Measurements from ENCODE around the gene PIP5K1C. TPM values are rescaled to one million over a fixed set of nuclear protein-coding genes. Genes with fewer than 3 reads are reported as not detected.

Gene PIP5K1C
- total and polyA plus RNA-seq, 9 of the 15 experiments (the other 6 are each of a cell fraction or from before 2014, with no cell fraction given), result 0.38 to 22.1 (median 4.1) TPM

GRCh38 chr19:3608079-3608641, 92.1 kb downstream of the PIP5K1C start (continued):
- TF ChIP-seq HOMEZ (CRISPR knock-in tag; IDR thresholded peaks at IDR 0.05), result no peak
- peak; percentile 80 for TF ChIP-seq ETV1 (tag; conservative IDR thresholded peaks at IDR 0.05; ENCODE audit: low read depth)
- TF ChIP-seq CTCFL (IDR thresholded peaks at IDR 0.05; ENCODE audit: borderline replicate concordance, insufficient read depth, low read depth, low read length, poor library complexity, severe bottlenecking), result no peak
- no peak for TF ChIP-seq L3MBTL2 (IDR thresholded peaks at IDR 0.05)
- no peak for TF ChIP-seq DLX4 (CRISPR knock-in tag; IDR thresholded peaks at IDR 0.05)
- no peak for TF ChIP-seq SREBF2 (CRISPR knock-in tag; IDR thresholded peaks at IDR 0.05)
- no peak for TF ChIP-seq PTBP1 (IDR thresholded peaks at IDR 0.05; ENCODE audit: low read depth, low read length)
- no peak for TF ChIP-seq CCAR2 (IDR thresholded peaks at IDR 0.05; ENCODE audit: low read depth, low read length)
- peak; percentile 60; the same call in 1 of the 2 replicates for TF ChIP-seq EP400 (IDR thresholded peaks at IDR 0.05)
- TF ChIP-seq ZNF175 (CRISPR knock-in tag; IDR thresholded peaks at IDR 0.05; ENCODE audit: low read depth), result peak; percentile 41; the same call in 1 of the 2 replicates
- TF ChIP-seq FOXJ2 (tag; IDR thresholded peaks at IDR 0.05), result no peak
- TF ChIP-seq SMARCE1 (IDR thresholded peaks at IDR 0.05), result peak; percentile 47; the same call in 1 of the 2 replicates
- peak; percentile 64; the same call in 1 of the 2 replicates for TF ChIP-seq ARID1B (IDR thresholded peaks at IDR 0.05)
- TF ChIP-seq MXI1 (IDR thresholded peaks at IDR 0.05; ENCODE audit: low read depth, low read length), result no peak
- TF ChIP-seq ZNF696 (CRISPR knock-in tag; conservative IDR thresholded peaks at IDR 0.05), result no peak
- TF ChIP-seq PRMT5 (CRISPR knock-in tag; IDR thresholded peaks at IDR 0.05), result no peak
- no peak for TF ChIP-seq YY1 (IDR thresholded peaks at IDR 0.05; ENCODE audit: borderline replicate concordance in 1 of 3, control insufficient read depth in 1 of 3, extremely low read depth in 1 of 3, insufficient read depth in 3 of 3, insufficient read length in 1 of 3, insufficient replicate concordance in 2 of 3, low read depth in 1 of 3, low read length in 2 of 3)
- TF ChIP-seq SAFB2 (IDR thresholded peaks at IDR 0.05; ENCODE audit: borderline replicate concordance, low read depth, low read length, severe bottlenecking), result no peak
- TF ChIP-seq ELF1 (tag; IDR thresholded peaks at IDR 0.05), result no peak
- no peak for TF ChIP-seq NFIX (CRISPR knock-in tag; IDR thresholded peaks at IDR 0.05; ENCODE audit: low read depth)
- TF ChIP-seq MED1 (CRISPR knock-in tag; IDR thresholded peaks at IDR 0.05; ENCODE audit: borderline replicate concordance), result no peak
- no peak for TF ChIP-seq HDAC8 (tag; IDR thresholded peaks at IDR 0.05)
- peak; percentile 33 for TF ChIP-seq RBBP5 (IDR thresholded peaks at IDR 0.05; ENCODE audit: borderline replicate concordance, insufficient read depth, low read length, poor library complexity, severe bottlenecking)
- peak; percentile 54 for TF ChIP-seq CBFA2T3 (IDR thresholded peaks at IDR 0.05)
